Measurements from ENCODE around the gene RHEBL1. TPM values are rescaled to one million over a fixed set of nuclear protein-coding genes. Genes with fewer than 3 reads are reported as not detected.

Gene RHEBL1
- total and polyA plus RNA-seq, 3 experiments from 2014 or later: 8.0 to 10.2 (median 10.1) TPM

DNA sequence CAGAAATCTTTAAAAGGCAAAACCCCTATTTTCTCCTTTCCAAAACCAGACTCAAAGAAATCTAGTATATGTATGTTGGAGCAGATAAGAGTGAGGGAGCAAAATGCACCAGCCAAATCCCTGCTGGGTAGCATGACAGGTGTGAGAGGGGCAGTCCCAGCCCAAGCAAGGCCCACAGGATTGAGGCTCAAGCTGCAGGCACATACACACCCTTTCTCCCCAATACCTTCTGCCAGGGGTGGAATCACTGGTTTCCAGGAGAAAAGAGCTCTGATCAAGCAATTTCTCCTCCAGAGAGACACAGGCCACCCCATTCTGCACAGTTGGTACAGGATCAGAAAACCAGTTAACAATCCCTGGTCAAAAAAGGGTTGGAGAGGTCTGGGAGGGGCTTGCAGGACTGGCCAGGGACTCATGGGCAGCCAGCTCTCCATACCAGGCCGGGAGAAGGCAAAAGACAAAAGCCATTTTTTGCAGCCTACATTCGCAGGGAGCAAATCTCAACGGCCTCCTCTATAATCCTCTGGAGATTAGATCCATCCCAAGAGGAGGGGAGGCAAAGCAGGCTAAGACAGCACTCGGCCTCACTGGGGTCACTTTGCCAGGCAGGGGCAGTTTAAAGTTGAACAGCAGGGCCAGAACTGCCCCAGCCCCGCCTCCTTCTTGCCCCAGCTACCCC lies 11.3 kb downstream of the RHEBL1 start:
- H3K27ac ChIP-seq (ENCODE audit: low read depth, low read length): peak overlapping the region; percentile 90
- DNase-seq: no peak

DNA sequence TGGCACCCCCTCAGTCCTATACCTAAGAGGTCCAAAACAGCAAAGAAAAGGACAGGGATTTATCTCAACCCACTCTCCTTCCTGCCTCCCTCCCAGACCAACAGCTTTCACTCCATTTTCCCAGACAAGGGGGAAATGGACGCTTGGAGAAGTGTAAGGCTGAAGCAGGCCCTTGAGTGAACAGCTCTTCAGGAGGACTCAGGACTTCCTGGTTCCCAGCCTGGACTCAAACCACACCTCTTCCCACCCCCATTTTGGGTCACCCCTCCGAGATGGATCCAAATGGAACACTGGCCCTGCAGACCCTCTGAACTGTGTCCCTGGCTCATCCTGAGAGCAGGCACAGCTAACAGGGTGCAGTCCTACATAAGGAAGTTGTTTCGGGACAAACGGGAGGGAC lies 11.9 kb downstream of the RHEBL1 start:
- Histone ChIP-seq H3K27me3 (ENCODE audit: insufficient read depth, low read length, poor library complexity, severe bottlenecking) (no peaks in the 10 kb centered on the region), H3K4me3 (ENCODE audit: low read length) (peak overlapping the region; percentile 83), H3K27ac (ENCODE audit: low read depth, low read length) (peak overlapping the region; percentile 90), H3K36me3 (ENCODE audit: insufficient read depth, low read length) (peaks cover 23% of the 10 kb centered on the region), H3K4me1 (ENCODE audit: insufficient read depth, low read length) (peaks cover 58% of the 10 kb centered on the region), H3K9me3 (ENCODE audit: low read length) (no peaks in the 10 kb centered on the region)
- H3K27ac Mint-ChIP-seq: peak overlapping the region; percentile 33 to 96 (median 85)
- CTCF ChIA-PET: interaction anchor here (1.1 to 1.4 kb wide), 3 partner anchors 27 to 35 kb away, joined by 3 to 8 read pairs (median 3); no protein-coding TSS in a partner anchor
- no peaks in the 10 kb centered on the region for H3K9me3 Mint-ChIP-seq
- peaks cover 0 to 5% of the 10 kb centered on the region in 2 donors for H3K27me3 Mint-ChIP-seq
- H3K36me3 Mint-ChIP-seq: peaks cover 0 to 41% (median 7%) of the 10 kb centered on the region in 3 donors
- DNase-seq: no peak
- POLR2A ChIA-PET: interaction anchor here (1.2 to 1.5 kb wide), 2 partner anchors 12 to 52 kb away, joined by 3 to 4 read pairs; partner anchors contain the start of genes LMBR1L and RHEBL1
- peaks cover 52 to 79% (median 64%) of the 10 kb centered on the region in 3 donors for H3K4me1 Mint-ChIP-seq
- H3K4me3 Mint-ChIP-seq: peak overlapping the region; percentile 76 to 96 (median 92)

More for the DNA sequence above, 11.3 kb downstream of the RHEBL1 start:
- peaks cover 58% of the 10 kb centered on the region for H3K4me1 ChIP-seq (ENCODE audit: insufficient read depth, low read length)
- H3K9me3 ChIP-seq (ENCODE audit: low read length): no peaks in the 10 kb centered on the region
- peak overlapping the region; percentile 83 for H3K4me3 ChIP-seq (ENCODE audit: low read length)
- Mint-ChIP-seq H3K36me3 (peaks cover 0 to 35% (median 4%) of the 10 kb centered on the region in 3 donors), H3K9me3 (no peaks in the 10 kb centered on the region), H3K27ac (peak overlapping the region; percentile 79 to 96 (median 92)), H3K4me1 (peaks cover 52 to 73% (median 58%) of the 10 kb centered on the region in 3 donors), H3K27me3 (peaks cover 0 to 5% of the 10 kb centered on the region in 2 donors), H3K4me3 (peak overlapping the region; percentile 76 to 96 (median 92))
- peaks cover 17% of the 10 kb centered on the region for H3K36me3 ChIP-seq (ENCODE audit: insufficient read depth, low read length)
- H3K27me3 ChIP-seq (ENCODE audit: insufficient read depth, low read length, poor library complexity, severe bottlenecking): no peaks in the 10 kb centered on the region
- POLR2A ChIA-PET: interaction anchor here (1.5 kb wide), 1 partner anchor 52 kb away, joined by 4 read pairs; the partner anchor contains the start of gene LMBR1L
- CTCF ChIA-PET: interaction anchor here (0.7 to 1.4 kb wide), 5 partner anchors 15 to 40 kb away, joined by 3 to 8 read pairs (median 3); no protein-coding TSS in a partner anchor

DNA sequence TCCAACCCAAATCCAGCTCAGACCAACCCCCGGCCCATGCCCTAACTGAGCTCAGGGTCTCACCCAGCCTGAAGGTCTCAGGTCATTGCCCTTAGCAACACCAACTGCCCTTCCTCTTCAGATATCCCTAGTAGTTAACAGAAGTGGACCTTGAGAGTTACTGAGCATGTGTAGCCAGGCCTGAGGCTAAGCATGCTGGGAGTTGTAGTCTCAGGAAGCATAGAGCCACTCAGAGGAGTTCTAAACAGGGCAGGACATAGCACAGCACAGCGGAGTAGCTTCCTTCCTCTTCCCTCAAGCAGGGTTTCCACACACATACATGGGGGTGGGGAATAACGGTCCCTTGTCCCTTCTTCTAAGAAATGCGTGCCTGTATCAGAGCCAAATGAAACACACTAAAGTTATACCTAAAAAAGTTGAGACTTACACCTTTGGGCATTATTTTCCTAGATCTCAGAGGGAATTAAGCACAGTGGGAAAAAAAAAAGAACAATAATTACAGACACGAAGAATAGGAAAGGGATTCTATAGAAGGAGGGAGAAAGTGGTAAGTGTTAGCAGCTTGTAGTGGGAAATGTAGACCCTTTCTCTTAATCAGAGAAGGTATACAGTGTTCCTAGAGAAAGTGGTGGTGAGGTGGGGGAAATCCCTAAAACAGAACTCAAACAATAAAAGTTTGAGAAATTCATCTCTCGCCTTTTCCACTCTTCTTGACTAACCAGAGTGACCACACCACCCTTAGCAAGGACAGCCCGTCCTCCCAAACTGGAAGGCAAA lies 13.6 kb downstream of the RHEBL1 start:
- peak overlapping the region; percentile 33 to 96 (median 85) for H3K27ac Mint-ChIP-seq
- peaks cover 53% of the 10 kb centered on the region for H3K4me1 ChIP-seq (ENCODE audit: insufficient read depth, low read length)
- H3K27ac ChIP-seq (ENCODE audit: low read depth, low read length): peak overlapping the region; percentile 90
- peaks cover 0 to 3% of the 10 kb centered on the region in 2 donors for H3K27me3 Mint-ChIP-seq
- ChIA-PET CTCF (interaction anchor here (1.1 to 2.0 kb wide), 4 partner anchors 9 to 179 kb away, joined by 4 to 8 read pairs (median 4); no protein-coding TSS in a partner anchor), POLR2A (interaction anchor here (0.5 to 1.0 kb wide), 3 partner anchors 14 to 94 kb away, joined by 3 to 5 read pairs (median 4); no protein-coding TSS in a partner anchor)
- no peaks in the 10 kb centered on the region for H3K27me3 ChIP-seq (ENCODE audit: insufficient read depth, low read length, poor library complexity, severe bottlenecking)
- peak overlapping the region; percentile 83 for H3K4me3 ChIP-seq (ENCODE audit: low read length)
- peaks cover 0 to 58% (median 19%) of the 10 kb centered on the region in 3 donors for H3K36me3 Mint-ChIP-seq
- peaks cover 37% of the 10 kb centered on the region for H3K36me3 ChIP-seq (ENCODE audit: insufficient read depth, low read length)
- no peaks in the 10 kb centered on the region for H3K9me3 Mint-ChIP-seq
- no peaks in the 10 kb centered on the region for H3K9me3 ChIP-seq (ENCODE audit: low read length)
- H3K4me1 Mint-ChIP-seq: peaks cover 50 to 84% (median 60%) of the 10 kb centered on the region in 3 donors
- peak in 4 of 5 donors; percentile 38 to 71 (median 54) for DNase-seq
- peak overlapping the region; percentile 76 to 96 (median 92) for H3K4me3 Mint-ChIP-seq

DNA sequence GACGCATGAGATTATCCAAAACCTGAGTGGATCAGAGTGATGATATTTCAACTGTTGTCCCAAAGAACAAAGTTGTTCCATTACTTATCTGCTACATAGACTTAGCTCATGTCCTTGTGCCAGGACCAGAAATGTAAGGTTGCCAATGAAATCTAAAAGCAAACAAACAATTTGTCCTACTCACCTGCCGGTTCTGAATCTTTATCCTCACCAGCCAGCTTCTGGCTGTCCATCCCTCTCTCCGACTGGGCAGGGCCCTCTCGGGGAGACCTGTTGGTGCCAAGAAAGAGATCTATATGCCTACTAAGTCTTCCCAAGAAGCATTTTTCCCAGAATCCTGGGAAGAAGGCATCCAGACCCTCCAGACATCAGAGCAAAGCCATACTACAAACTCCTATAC lies 14.7 kb downstream of the RHEBL1 start:
- POLR2A ChIA-PET: no interaction called here
- Histone ChIP-seq H3K4me3 (ENCODE audit: low read length) (no peak overlapping the region), H3K36me3 (ENCODE audit: insufficient read depth, low read length) (peaks cover 48% of the 10 kb centered on the region), H3K27ac (ENCODE audit: low read depth, low read length) (no peak overlapping the region), H3K27me3 (ENCODE audit: insufficient read depth, low read length, poor library complexity, severe bottlenecking) (no peaks in the 10 kb centered on the region), H3K9me3 (ENCODE audit: low read length) (no peaks in the 10 kb centered on the region), H3K4me1 (ENCODE audit: insufficient read depth, low read length) (peaks cover 50% of the 10 kb centered on the region)
- Mint-ChIP-seq H3K27me3 (no peaks in the 10 kb centered on the region), H3K9me3 (no peaks in the 10 kb centered on the region), H3K36me3 (peaks cover 0 to 65% (median 22%) of the 10 kb centered on the region in 3 donors), H3K4me1 (peaks cover 47 to 77% (median 58%) of the 10 kb centered on the region in 3 donors), H3K27ac (peak overlapping the region in 7 of 8 donors; percentile 33 to 96 (median 65)), H3K4me3 (peak overlapping the region in 1 of 7 donors; percentile 96)
- DNase-seq: no peak
- CTCF ChIA-PET: interaction anchor here (1.4 to 2.0 kb wide), 3 partner anchors 10 to 37 kb away, joined by 4 to 8 read pairs (median 4); no protein-coding TSS in a partner anchor

DNA sequence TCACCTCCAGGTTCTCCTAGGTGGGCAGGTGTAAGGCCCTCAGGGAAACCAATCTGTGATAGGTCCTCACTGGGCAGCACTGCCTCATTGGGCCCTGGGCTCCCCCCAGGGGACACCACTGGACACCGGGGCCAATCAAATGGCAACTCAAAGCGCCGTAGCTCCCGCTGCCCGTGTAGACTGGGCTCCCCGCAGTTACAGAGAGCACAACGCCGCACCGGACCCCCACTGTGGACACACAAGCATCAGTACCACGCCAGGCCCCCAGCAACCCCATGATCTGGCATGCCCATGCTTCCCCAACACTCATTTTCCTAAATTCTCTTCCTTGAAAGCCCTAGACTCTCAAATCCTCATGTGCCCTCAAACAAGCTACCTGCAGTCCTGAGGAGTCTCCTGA lies 15.3 kb downstream of the RHEBL1 start:
- Histone ChIP-seq H3K36me3 (ENCODE audit: insufficient read depth, low read length) (peaks cover 54% of the 10 kb centered on the region), H3K27me3 (ENCODE audit: insufficient read depth, low read length, poor library complexity, severe bottlenecking) (no peaks in the 10 kb centered on the region), H3K4me1 (ENCODE audit: insufficient read depth, low read length) (peaks cover 49% of the 10 kb centered on the region), H3K4me3 (ENCODE audit: low read length) (no peak overlapping the region), H3K9me3 (ENCODE audit: low read length) (no peaks in the 10 kb centered on the region), H3K27ac (ENCODE audit: low read depth, low read length) (no peak overlapping the region)
- Mint-ChIP-seq H3K27ac (peak overlapping the region in 5 of 8 donors; percentile 29 to 74 (median 52)), H3K27me3 (no peaks in the 10 kb centered on the region), H3K9me3 (no peaks in the 10 kb centered on the region), H3K4me3 (no peak overlapping the region), H3K36me3 (peaks cover 0 to 69% (median 22%) of the 10 kb centered on the region in 3 donors), H3K4me1 (peaks cover 47 to 77% (median 58%) of the 10 kb centered on the region in 3 donors)
- peak in 1 of 5 donors; percentile 41 for DNase-seq
- POLR2A ChIA-PET: no interaction called here
- CTCF ChIA-PET: interaction anchor here (0.7 to 2.0 kb wide), 5 partner anchors 11 to 57 kb away, joined by 3 to 8 read pairs (median 4); no protein-coding TSS in a partner anchor

DNA sequence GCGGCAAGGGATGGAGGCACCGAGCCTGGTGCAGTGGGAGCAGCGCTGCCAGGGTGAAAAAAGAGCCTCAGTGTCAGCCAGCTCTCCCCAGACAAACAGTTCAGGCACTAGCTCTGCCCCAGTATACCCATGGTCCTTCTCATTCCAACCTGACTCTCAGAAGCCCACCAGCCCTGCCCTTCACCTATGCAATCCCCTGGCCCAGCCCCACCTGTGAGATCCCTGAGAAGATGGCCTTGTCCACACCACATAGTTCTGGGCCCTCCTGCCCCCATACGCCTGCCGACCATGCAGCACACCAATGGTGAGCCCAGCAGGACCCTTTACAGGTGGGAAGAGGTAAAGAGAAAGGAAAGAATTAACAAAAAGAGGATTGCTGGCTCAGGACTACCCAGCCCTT lies 15.7 kb downstream of the RHEBL1 start:
- peaks cover 0 to 71% (median 22%) of the 10 kb centered on the region in 3 donors for H3K36me3 Mint-ChIP-seq
- peaks cover 44% of the 10 kb centered on the region for H3K4me1 ChIP-seq (ENCODE audit: insufficient read depth, low read length)
- H3K4me1 Mint-ChIP-seq: peaks cover 47 to 72% (median 54%) of the 10 kb centered on the region in 3 donors
- no peaks in the 10 kb centered on the region for H3K27me3 ChIP-seq (ENCODE audit: insufficient read depth, low read length, poor library complexity, severe bottlenecking)
- no peaks in the 10 kb centered on the region for H3K9me3 ChIP-seq (ENCODE audit: low read length)
- H3K27ac Mint-ChIP-seq: peak overlapping the region in 3 of 8 donors; percentile 3 to 27 (median 17)
- no peaks in the 10 kb centered on the region for H3K9me3 Mint-ChIP-seq
- H3K4me3 Mint-ChIP-seq: no peak overlapping the region
- H3K36me3 ChIP-seq (ENCODE audit: insufficient read depth, low read length): peaks cover 58% of the 10 kb centered on the region
- DNase-seq: peak in 1 of 5 donors; percentile 23
- no peaks in the 10 kb centered on the region for H3K27me3 Mint-ChIP-seq
- H3K4me3 ChIP-seq (ENCODE audit: low read length): no peak overlapping the region
- H3K27ac ChIP-seq (ENCODE audit: low read depth, low read length): no peak overlapping the region
- CTCF ChIA-PET: interaction anchor here (0.7 to 2.0 kb wide), 4 partner anchors 11 to 57 kb away, joined by 3 to 4 read pairs (median 4); no protein-coding TSS in a partner anchor
- POLR2A ChIA-PET: no interaction called here

DNA sequence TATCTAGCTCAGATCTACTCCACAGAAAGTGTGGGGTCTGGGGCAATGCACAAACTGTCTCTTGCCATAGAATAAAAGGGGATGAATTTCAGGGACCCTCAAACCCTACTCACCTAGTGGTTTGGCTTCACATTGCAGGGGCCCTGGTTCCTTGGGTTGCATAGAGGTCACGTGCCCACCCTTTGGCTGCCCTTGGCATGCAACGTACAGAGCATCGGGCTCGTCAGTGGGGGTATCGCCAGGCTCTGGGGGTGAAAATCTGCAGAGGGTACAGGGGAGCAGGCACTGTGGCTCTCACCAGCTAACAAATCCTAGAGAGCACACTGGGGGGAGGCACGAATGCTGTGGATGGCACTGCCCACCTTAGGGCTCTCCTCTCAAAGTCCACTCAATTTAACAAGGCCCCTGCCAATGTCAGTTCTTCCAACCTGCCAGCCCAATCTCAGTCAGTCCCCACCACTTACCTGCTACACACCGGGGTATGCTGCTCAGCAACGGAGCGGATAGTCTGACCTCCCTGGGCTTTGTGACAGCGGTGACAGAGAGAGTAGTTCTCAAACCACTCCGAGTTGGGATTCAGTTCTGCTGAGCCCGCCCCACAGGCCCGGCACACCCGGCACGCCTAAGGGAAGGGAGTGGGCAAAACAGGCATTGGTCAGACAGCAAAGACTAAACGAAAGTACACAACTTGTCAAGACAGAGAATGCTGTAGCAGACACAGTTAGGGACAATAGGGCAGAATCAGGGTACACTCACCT lies 17.1 kb downstream of the RHEBL1 start:
- peaks cover 30% of the 10 kb centered on the region for H3K4me1 ChIP-seq (ENCODE audit: insufficient read depth, low read length)
- H3K27ac ChIP-seq (ENCODE audit: low read depth, low read length): no peak overlapping the region
- H3K9me3 Mint-ChIP-seq: no peaks in the 10 kb centered on the region
- no peaks in the 10 kb centered on the region for H3K9me3 ChIP-seq (ENCODE audit: low read length)
- CTCF ChIA-PET: no interaction called here
- H3K4me1 Mint-ChIP-seq: peaks cover 33 to 58% (median 39%) of the 10 kb centered on the region in 3 donors
- H3K27me3 ChIP-seq (ENCODE audit: insufficient read depth, low read length, poor library complexity, severe bottlenecking): no peaks in the 10 kb centered on the region
- POLR2A ChIA-PET: no interaction called here
- H3K36me3 Mint-ChIP-seq: peaks cover 5 to 84% (median 33%) of the 10 kb centered on the region in 3 donors
- DNase-seq: peak in 1 of 5 donors; percentile 30
- no peak overlapping the region for H3K4me3 Mint-ChIP-seq
- no peaks in the 10 kb centered on the region for H3K27me3 Mint-ChIP-seq
- peak overlapping the region in 2 of 8 donors; percentile 27 to 47 for H3K27ac Mint-ChIP-seq
- H3K4me3 ChIP-seq (ENCODE audit: low read length): no peak overlapping the region
- peaks cover 72% of the 10 kb centered on the region for H3K36me3 ChIP-seq (ENCODE audit: insufficient read depth, low read length)
